ENCODE data around the gene TREML2. TPM values are rescaled to one million over a fixed set of nuclear protein-coding genes. Genes with fewer than 3 reads are reported as not detected.

TREML2 gene
- total and polyA plus RNA-seq, 2 of the 8 experiments (the other 6 are each of a cell fraction or from before 2014, with no cell fraction given), result 0.09 to 0.18 TPM

DNA sequence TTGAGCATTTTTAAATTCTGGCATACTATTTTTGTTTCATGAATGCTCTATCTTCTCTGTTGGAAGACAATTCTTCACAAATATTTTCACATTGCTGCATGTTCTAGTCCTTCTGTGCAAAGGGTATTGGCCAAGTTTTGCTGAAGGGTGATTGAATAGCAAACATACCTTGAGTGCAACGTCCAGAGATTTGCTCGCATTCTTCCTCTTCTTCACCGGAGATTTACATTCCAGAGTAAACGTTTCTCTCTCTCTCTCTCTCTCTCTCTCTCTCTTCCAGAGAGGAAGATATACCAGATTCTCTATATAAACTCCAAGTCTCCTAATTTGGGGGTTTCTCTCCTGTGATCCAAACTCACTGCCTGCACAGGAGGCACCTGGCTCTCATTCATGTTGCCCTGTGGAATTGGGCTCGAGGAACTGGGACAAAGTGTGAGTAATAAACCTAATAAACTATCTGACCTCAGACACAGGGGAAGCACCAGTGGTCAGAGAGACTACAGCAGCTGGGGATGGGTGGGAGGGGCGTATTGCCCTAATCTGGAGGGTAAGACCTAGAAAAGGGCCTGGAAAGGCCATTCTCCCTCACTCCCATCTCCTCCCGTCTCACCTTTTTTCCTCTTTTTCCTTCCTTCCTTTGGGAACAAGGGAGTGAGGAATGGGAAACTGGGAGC is 45.7 kb downstream of the TREML2 start (continued):
- TF ChIP-seq SIRT6 (IDR thresholded peaks at IDR 0.05; ENCODE audit: low read length), result no peak
- TF ChIP-seq CTCF (IDR thresholded peaks at IDR 0.05; ENCODE audit: control extremely low read depth in 1 of 3, insufficient read depth in 1 of 3, low read depth in 1 of 3, low read length in 3 of 3), result no peak
- TF ChIP-seq YY1 (IDR thresholded peaks at IDR 0.05; ENCODE audit: low read depth, low read length), result no peak
